HEK293 (cell line): ENCODE data around the gene CTPS1.
A peak's percentile ranks its signal among the peaks of the same experiment; 100 is the strongest.

Source experiments
- CTCF ChIA-PET: fragments of 350-600 bp; formaldehyde crosslinking; extraction: SDS; loops from one replicate; lab custom pipeline; 2021; ENCODE audit warnings: antibody characterized with exemption; lab: Yijun Ruan, JAX
- POLR2A ChIA-PET: fragments of 300-600 bp; formaldehyde crosslinking; extraction: SDS; loops from one replicate; lab custom pipeline; 2020; ENCODE audit warnings: antibody characterized with exemption, inconsistent platforms; lab: Yijun Ruan, JAX
- H3K27ac ChIP-seq: fragments of 200-500 bp; sonication (Bioruptor generic); 2 replicates; pipeline ENCODE4 v1.5.1; 2014; ENCODE audit warnings: low read depth, low read length, control low read depth, inconsistent platforms; ENCODE audit errors: extremely low read depth
- H3K36me3 ChIP-seq, 2 experiments: fragments of 200-500 bp in 1 of 2; sonication (Bioruptor generic) in 1 of 2; 1 replicate in 1 of 2; 2 replicates in 1 of 2; pipeline ENCODE4 v1.5.1; 2014 to 2017; ENCODE audit warnings: inconsistent platforms in 2 of 2, low read length in 2 of 2; ENCODE audit not compliant: control insufficient read depth in 2 of 2, insufficient read depth in 1 of 2
- H3K4me1 ChIP-seq: fragments of 200-500 bp; sonication (Bioruptor generic); 2 replicates; pipeline ENCODE4 v1.5.1; 2014; ENCODE audit warnings: mild to moderate bottlenecking, low read length, inconsistent platforms; ENCODE audit not compliant: control insufficient read depth, insufficient read depth
- H3K4me3 ChIP-seq: 2 replicates; pipeline ENCODE4 v1.5.1; 2011; ENCODE audit warnings: low read depth, mild to moderate bottlenecking, control low read depth, low read length, moderate library complexity
- H3K9me3 ChIP-seq: fragments of 200-500 bp; sonication (Bioruptor generic); 2 replicates; pipeline ENCODE4 v1.5.1; 2014; ENCODE audit warnings: low read depth, low read length, inconsistent platforms; ENCODE audit not compliant: control insufficient read depth, insufficient read depth
- FEZF1 ChIP-seq: fragments of 450-650 bp; formaldehyde crosslinking; IDR thresholded peaks from 2 replicates; pipeline ENCODE4 v1.5.1; 2016; ENCODE audit warnings: missing biosample characterization, missing genetic modification characterization
- GLI2 ChIP-seq: fragments of 450-650 bp; formaldehyde crosslinking; IDR thresholded peaks from 2 replicates; pipeline ENCODE4; 2017; ENCODE audit warnings: missing biosample characterization, missing genetic modification characterization, low read depth, borderline replicate concordance
- GLI4 ChIP-seq: fragments of 450-650 bp; formaldehyde crosslinking; IDR thresholded peaks from 2 replicates; pipeline ENCODE4 v1.5.1; 2016; ENCODE audit warnings: missing biosample characterization, missing genetic modification characterization
- KLF7 ChIP-seq: fragments of 450-650 bp; formaldehyde crosslinking; IDR thresholded peaks from 2 replicates; pipeline ENCODE4 v1.5.1; 2016; ENCODE audit warnings: missing biosample characterization, missing genetic modification characterization, borderline replicate concordance
- KLF8 ChIP-seq: fragments of 450-650 bp; formaldehyde crosslinking; IDR thresholded peaks from 2 replicates; pipeline ENCODE4 v1.5.1; 2016; ENCODE audit warnings: missing biosample characterization, missing genetic modification characterization
- OSR2 ChIP-seq: fragments of 450-650 bp; formaldehyde crosslinking; IDR thresholded peaks from 2 replicates; pipeline ENCODE4 v1.5.1; 2016; ENCODE audit warnings: missing biosample characterization, missing genetic modification characterization
- PRDM1 ChIP-seq: fragments of 450-650 bp; formaldehyde crosslinking; IDR thresholded peaks from 2 replicates; pipeline ENCODE4; 2016; ENCODE audit warnings: missing biosample characterization, missing genetic modification characterization
- SALL2 ChIP-seq: fragments of 450-650 bp; formaldehyde crosslinking; IDR thresholded peaks from 2 replicates; pipeline ENCODE4 v1.5.0; 2017; ENCODE audit warnings: missing biosample characterization, mild to moderate bottlenecking, missing genetic modification characterization, borderline replicate concordance
- YY2 ChIP-seq: fragments of 450-650 bp; formaldehyde crosslinking; IDR thresholded peaks from 2 replicates; pipeline ENCODE4 v1.5.1; 2016; ENCODE audit warnings: missing biosample characterization, missing genetic modification characterization
- ZNF112 ChIP-seq: fragments of 450-650 bp; formaldehyde crosslinking; IDR thresholded peaks from 2 replicates; pipeline ENCODE4 v1.5.0; 2017; ENCODE audit warnings: missing biosample characterization, missing genetic modification characterization
- ZNF174 ChIP-seq: fragments of 450-650 bp; formaldehyde crosslinking; IDR thresholded peaks from 2 replicates; pipeline ENCODE4 v1.5.0; 2017; ENCODE audit warnings: missing biosample characterization, mild to moderate bottlenecking, missing genetic modification characterization
- ZNF211 ChIP-seq: fragments of 450-650 bp; formaldehyde crosslinking; IDR thresholded peaks from 2 replicates; pipeline ENCODE4 v1.5.1; 2016; ENCODE audit warnings: low read depth, missing biosample characterization, missing genetic modification characterization
- ZNF391 ChIP-seq: fragments of 450-650 bp; formaldehyde crosslinking; IDR thresholded peaks from 2 replicates; pipeline ENCODE4 v1.5.1; 2016; ENCODE audit warnings: low read depth, missing biosample characterization, missing genetic modification characterization, borderline replicate concordance
- ZNF558 ChIP-seq: fragments of 450-650 bp; formaldehyde crosslinking; IDR thresholded peaks from 2 replicates; pipeline ENCODE4 v1.5.1; 2016; ENCODE audit warnings: missing biosample characterization, missing genetic modification characterization
- ZNF560 ChIP-seq: fragments of 450-650 bp; formaldehyde crosslinking; IDR thresholded peaks from 2 replicates; pipeline ENCODE4 v1.5.1; 2017; ENCODE audit warnings: missing biosample characterization, missing genetic modification characterization, borderline replicate concordance
- ZNF600 ChIP-seq: fragments of 450-650 bp; formaldehyde crosslinking; IDR thresholded peaks from 2 replicates; pipeline ENCODE4 v1.5.1; 2016; ENCODE audit warnings: missing biosample characterization, missing genetic modification characterization
- ZNF629 ChIP-seq: fragments of 450-650 bp; formaldehyde crosslinking; IDR thresholded peaks from 2 replicates; pipeline ENCODE4 v1.5.1; 2017; ENCODE audit warnings: missing biosample characterization, missing genetic modification characterization
- ZNF664 ChIP-seq: fragments of 450-650 bp; formaldehyde crosslinking; IDR thresholded peaks from 2 replicates; pipeline ENCODE4 v1.5.1; 2016; ENCODE audit warnings: missing biosample characterization, missing genetic modification characterization
- ZSCAN30 ChIP-seq: fragments of 450-650 bp; IDR thresholded peaks from 2 replicates; pipeline ENCODE4 v1.5.1; 2018; ENCODE audit warnings: missing biosample characterization, mild to moderate bottlenecking, missing genetic modification characterization, moderate library complexity
- TF ChIP-seq, protein P1 (sequence below): fragments of 450-650 bp; formaldehyde crosslinking; IDR thresholded peaks from 2 replicates; pipeline ENCODE4 v1.5.1; 2016; ENCODE audit warnings: missing biosample characterization, missing genetic modification characterization, borderline replicate concordance
- TF ChIP-seq, protein P2 (sequence below): fragments of 450-650 bp; formaldehyde crosslinking; IDR thresholded peaks from 2 replicates; pipeline ENCODE4 v1.5.1; 2016; ENCODE audit warnings: missing biosample characterization, missing genetic modification characterization
- TF ChIP-seq, protein P3 (sequence below): fragments of 450-650 bp; formaldehyde crosslinking; IDR thresholded peaks from 2 replicates; pipeline ENCODE4 v1.5.1; 2017; ENCODE audit warnings: missing biosample characterization, missing genetic modification characterization
- TF ChIP-seq, protein P4 (sequence below): fragments of 450-650 bp; formaldehyde crosslinking; IDR thresholded peaks from 2 replicates; pipeline ENCODE4 v1.5.1; 2016; ENCODE audit warnings: missing biosample characterization, missing genetic modification characterization

CTPS1 gene

DNA sequence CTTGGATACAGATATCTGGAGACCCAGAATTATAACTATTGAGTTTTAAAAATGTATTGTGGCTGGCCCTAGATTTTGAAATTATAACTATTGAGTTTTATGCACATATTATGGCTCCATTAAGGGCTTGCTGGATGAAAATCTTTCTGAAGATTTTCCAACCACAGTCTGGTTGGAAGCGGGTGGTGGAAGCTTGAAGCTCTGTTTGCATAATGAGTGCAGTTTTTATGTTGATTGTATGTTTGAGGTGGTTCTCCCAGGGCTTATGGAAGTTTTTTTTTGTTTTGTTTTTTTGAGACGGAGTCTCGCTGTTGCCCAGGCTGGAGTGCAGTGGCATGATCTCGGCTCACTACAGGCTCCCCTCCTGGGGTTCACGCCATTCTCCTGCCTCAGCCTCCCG lies 10.1 kb upstream of the CTPS1 start:
- H3K27ac ChIP-seq: no peak overlapping the region
- CTCF ChIA-PET: interaction anchor here (1.8 kb wide), 1 partner anchor 17 kb away, joined by 8 read pairs; no protein-coding TSS in a partner anchor
- no peak overlapping the region for H3K4me3 ChIP-seq
- H3K9me3 ChIP-seq: no peaks in the 10 kb centered on the region
- H3K4me1 ChIP-seq: no peaks in the 10 kb centered on the region
- TF ChIP-seq OSR2 (tag by site-specific recombination) (no peak), ZSCAN30 (tag by site-specific recombination) (no peak), ZNF391 (tag by site-specific recombination) (no peak), ZNF558 (no peak), KLF8 (tag by site-specific recombination) (no peak), ZNF211 (tag by site-specific recombination) (no peak), SALL2 (no peak), ZNF174 (no peak), ZNF600 (no peak)
- TF ChIP-seq, protein P1, sequence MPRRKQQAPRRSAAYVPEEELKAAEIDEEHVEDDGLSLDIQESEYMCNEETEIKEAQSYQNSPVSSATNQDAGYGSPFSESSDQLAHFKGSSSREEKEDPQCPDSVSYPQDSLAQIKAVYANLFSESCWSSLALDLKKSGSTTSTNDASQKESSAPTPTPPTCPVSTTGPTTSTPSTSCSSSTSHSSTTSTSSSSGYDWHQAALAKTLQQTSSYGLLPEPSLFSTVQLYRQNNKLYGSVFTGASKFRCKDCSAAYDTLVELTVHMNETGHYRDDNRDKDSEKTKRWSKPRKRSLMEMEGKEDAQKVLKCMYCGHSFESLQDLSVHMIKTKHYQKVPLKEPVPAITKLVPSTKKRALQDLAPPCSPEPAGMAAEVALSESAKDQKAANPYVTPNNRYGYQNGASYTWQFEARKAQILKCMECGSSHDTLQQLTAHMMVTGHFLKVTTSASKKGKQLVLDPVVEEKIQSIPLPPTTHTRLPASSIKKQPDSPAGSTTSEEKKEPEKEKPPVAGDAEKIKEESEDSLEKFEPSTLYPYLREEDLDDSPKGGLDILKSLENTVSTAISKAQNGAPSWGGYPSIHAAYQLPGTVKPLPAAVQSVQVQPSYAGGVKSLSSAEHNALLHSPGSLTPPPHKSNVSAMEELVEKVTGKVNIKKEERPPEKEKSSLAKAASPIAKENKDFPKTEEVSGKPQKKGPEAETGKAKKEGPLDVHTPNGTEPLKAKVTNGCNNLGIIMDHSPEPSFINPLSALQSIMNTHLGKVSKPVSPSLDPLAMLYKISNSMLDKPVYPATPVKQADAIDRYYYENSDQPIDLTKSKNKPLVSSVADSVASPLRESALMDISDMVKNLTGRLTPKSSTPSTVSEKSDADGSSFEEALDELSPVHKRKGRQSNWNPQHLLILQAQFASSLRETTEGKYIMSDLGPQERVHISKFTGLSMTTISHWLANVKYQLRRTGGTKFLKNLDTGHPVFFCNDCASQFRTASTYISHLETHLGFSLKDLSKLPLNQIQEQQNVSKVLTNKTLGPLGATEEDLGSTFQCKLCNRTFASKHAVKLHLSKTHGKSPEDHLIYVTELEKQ (tag by site-specific recombination): no peak
- POLR2A ChIA-PET: no interaction called here
- no peaks in the 10 kb centered on the region for H3K36me3 ChIP-seq

DNA sequence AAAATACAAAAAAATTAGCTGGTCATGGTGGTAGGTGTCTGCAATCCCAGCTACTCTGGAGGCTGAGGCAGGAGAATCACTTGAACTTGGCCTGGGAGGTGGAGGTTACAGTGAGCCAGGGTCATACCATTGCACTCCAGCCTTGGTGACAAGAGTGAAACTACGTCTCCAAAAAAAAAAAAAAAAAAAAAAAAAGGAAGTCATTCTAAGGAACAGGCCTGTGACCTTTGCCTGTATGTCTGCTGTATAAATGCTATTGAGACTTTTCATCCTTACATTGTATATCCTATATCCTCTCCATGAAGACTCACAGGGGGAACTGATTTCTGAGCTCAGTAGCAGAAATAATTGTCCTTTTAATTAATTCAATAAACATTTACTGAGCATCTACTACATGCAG lies 7.5 kb upstream of the CTPS1 start:
- no peak overlapping the region for H3K27ac ChIP-seq
- TF ChIP-seq ZNF664 (tag by site-specific recombination): peak; percentile 85
- TF ChIP-seq, protein P2, sequence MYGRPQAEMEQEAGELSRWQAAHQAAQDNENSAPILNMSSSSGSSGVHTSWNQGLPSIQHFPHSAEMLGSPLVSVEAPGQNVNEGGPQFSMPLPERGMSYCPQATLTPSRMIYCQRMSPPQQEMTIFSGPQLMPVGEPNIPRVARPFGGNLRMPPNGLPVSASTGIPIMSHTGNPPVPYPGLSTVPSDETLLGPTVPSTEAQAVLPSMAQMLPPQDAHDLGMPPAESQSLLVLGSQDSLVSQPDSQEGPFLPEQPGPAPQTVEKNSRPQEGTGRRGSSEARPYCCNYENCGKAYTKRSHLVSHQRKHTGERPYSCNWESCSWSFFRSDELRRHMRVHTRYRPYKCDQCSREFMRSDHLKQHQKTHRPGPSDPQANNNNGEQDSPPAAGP: no peak
- H3K4me3 ChIP-seq: no peak overlapping the region
- H3K36me3 ChIP-seq: no peaks in the 10 kb centered on the region
- no peaks in the 10 kb centered on the region for H3K9me3 ChIP-seq
- POLR2A ChIA-PET: interaction anchor here (0.7 to 1.6 kb wide), 2 partner anchors 8 to 79 kb away, joined by 4 to 8 read pairs; partner anchors contain the start of gene CTPS1
- H3K4me1 ChIP-seq: no peaks in the 10 kb centered on the region
- CTCF ChIA-PET: interaction anchor here (1.1 kb wide), 1 partner anchor 24 kb away, joined by 3 read pairs; no protein-coding TSS in a partner anchor

DNA sequence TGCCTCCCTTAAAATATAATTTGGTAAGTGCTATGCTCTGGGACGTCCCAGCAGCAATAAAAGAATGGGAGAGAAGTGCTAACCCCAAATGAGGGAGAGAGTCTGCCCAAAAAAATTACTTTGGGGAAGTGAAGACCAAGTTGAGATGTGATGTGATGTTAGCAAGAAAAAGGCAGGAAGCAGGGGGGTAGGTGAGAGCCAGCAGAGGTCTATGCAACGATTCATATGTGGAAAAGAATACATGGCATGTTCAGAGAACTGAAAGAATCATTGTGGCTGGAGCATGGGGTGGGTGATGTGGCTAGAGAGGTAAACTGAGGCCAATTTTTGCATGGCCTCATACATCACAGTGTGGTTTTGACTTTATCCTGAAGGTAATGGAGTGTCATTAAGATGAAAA lies 5.6 kb upstream of the CTPS1 start:
- TF ChIP-seq, protein P3, sequence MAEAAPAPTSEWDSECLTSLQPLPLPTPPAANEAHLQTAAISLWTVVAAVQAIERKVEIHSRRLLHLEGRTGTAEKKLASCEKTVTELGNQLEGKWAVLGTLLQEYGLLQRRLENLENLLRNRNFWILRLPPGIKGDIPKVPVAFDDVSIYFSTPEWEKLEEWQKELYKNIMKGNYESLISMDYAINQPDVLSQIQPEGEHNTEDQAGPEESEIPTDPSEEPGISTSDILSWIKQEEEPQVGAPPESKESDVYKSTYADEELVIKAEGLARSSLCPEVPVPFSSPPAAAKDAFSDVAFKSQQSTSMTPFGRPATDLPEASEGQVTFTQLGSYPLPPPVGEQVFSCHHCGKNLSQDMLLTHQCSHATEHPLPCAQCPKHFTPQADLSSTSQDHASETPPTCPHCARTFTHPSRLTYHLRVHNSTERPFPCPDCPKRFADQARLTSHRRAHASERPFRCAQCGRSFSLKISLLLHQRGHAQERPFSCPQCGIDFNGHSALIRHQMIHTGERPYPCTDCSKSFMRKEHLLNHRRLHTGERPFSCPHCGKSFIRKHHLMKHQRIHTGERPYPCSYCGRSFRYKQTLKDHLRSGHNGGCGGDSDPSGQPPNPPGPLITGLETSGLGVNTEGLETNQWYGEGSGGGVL: no peak
- no peak for TF ChIP-seq PRDM1
- no peak for TF ChIP-seq ZNF211 (tag by site-specific recombination)
- no peak for TF ChIP-seq FEZF1 (tag by site-specific recombination)
- TF ChIP-seq YY2 (tag by site-specific recombination): no peak
- TF ChIP-seq, protein P4, sequence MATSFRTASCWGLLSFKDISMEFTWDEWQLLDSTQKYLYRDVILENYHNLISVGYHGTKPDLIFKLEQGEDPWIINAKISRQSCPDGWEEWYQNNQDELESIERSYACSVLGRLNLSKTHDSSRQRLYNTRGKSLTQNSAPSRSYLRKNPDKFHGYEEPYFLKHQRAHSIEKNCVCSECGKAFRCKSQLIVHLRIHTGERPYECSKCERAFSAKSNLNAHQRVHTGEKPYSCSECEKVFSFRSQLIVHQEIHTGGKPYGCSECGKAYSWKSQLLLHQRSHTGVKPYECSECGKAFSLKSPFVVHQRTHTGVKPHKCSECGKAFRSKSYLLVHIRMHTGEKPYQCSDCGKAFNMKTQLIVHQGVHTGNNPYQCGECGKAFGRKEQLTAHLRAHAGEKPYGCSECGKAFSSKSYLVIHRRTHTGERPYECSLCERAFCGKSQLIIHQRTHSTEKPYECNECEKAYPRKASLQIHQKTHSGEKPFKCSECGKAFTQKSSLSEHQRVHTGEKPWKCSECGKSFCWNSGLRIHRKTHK (tag by site-specific recombination): no peak
- no peak for TF ChIP-seq GLI2
- no peak for TF ChIP-seq ZNF629 (tag by site-specific recombination)
- TF ChIP-seq GLI4: no peak
- TF ChIP-seq KLF7: no peak
- TF ChIP-seq ZNF112 (tag by site-specific recombination): no peak
- no peak for TF ChIP-seq ZNF560 (tag by site-specific recombination)
- H3K4me1 ChIP-seq: no peaks in the 10 kb centered on the region
- ChIA-PET CTCF (no interaction called here), POLR2A (no interaction called here)
- no peak overlapping the region for H3K27ac ChIP-seq
- no peaks in the 10 kb centered on the region for H3K9me3 ChIP-seq
- no peaks in the 10 kb centered on the region for H3K36me3 ChIP-seq
- H3K4me3 ChIP-seq: no peak overlapping the region
